Thymus (tissue), 11 donors: ENCODE results near the gene ENC1. TPM values are rescaled to one million over a fixed set of nuclear protein-coding genes. Genes with fewer than 3 reads are reported as not detected.

Experiments
- DNase-seq, 9 donors: peaks; one replicate each; pipeline ENCODE4 v3.0.0-alpha.2; 2013; ENCODE audit warnings: low spot score in 9 of 9, low read depth in 6 of 9, missing footprints in 1 of 9
- H3K27ac ChIP-seq, 2 donors: one replicate each; pipeline ENCODE4 v1.5.1; 2013; ENCODE audit warnings: control low read depth in 1 of 2, low read depth in 1 of 2, low read length in 1 of 2, mild to moderate bottlenecking in 1 of 2, moderate library complexity in 1 of 2
- H3K27me3 ChIP-seq, 2 donors: one replicate each; pipeline ENCODE4 v1.5.1; 2013; ENCODE audit warnings: low read length in 1 of 2; ENCODE audit not compliant: control insufficient read depth in 2 of 2, insufficient read depth in 1 of 2
- H3K36me3 ChIP-seq, 2 donors: one replicate each; pipeline ENCODE4 v1.5.1; 2013; ENCODE audit warnings: low read length in 1 of 2, mild to moderate bottlenecking in 1 of 2, moderate library complexity in 1 of 2; ENCODE audit not compliant: control insufficient read depth in 2 of 2, insufficient read depth in 2 of 2
- H3K4me1 ChIP-seq, 2 donors: one replicate each; pipeline ENCODE4 v1.5.1; 2013; ENCODE audit warnings: low read length in 2 of 2; ENCODE audit not compliant: control insufficient read depth in 2 of 2, insufficient read depth in 2 of 2
- H3K4me3 ChIP-seq, 2 donors: one replicate each; pipeline ENCODE4 v1.5.1; 2013; ENCODE audit warnings: low read length in 2 of 2, control low read depth in 1 of 2, mild to moderate bottlenecking in 1 of 2
- H3K9me3 ChIP-seq, 2 donors: one replicate each; pipeline ENCODE4 v1.5.1; 2013; ENCODE audit warnings: low read length in 1 of 2, mild to moderate bottlenecking in 1 of 2; ENCODE audit not compliant: control insufficient read depth in 2 of 2, insufficient read depth in 1 of 2
- WGBS: extraction: QIAGEN DNeasy Blood & Tissue Kit; methylation state at CpG from one replicate; pipeline ENCODE4 v1.1.7; 2013; 5-methylcytosine and 5-hydroxymethylcytosine counted together
- polyA plus RNA-seq: library from polyadenylated mRNA; stranded (reverse); fragments of 200-250 nt; gene quantifications from one replicate; pipeline ENCODE4 v1.2.3, GENCODE V29; 2013
- total RNA-seq: library from RNA; stranded (reverse); fragments of 120-200 nt; gene quantifications from one replicate; pipeline ENCODE4 v1.2.4, GENCODE V29; 2013
- donor health status: healthy.

ENC1 gene
- total and polyA plus RNA-seq, 2 donors, result 5.9 to 8.4 TPM

- H3K9me3 ChIP-seq, result no peaks in the 10 kb centered on the region
- no peak overlapping the region for H3K27ac ChIP-seq
- no peaks in the 10 kb centered on the region for H3K4me1 ChIP-seq
- H3K4me3 ChIP-seq, result no peak overlapping the region
- WGBS, result 96% methylated on average over 3 of the region's 3 CpGs
- peaks cover 0 to 7% of the 10 kb centered on the region in 2 donors for H3K36me3 ChIP-seq
- no peaks in the 10 kb centered on the region for H3K27me3 ChIP-seq
- no peak for DNase-seq
Observed at GRCh38 chr5:74623006-74623611, 17.4 kb downstream of the ENC1 start.

DNA sequence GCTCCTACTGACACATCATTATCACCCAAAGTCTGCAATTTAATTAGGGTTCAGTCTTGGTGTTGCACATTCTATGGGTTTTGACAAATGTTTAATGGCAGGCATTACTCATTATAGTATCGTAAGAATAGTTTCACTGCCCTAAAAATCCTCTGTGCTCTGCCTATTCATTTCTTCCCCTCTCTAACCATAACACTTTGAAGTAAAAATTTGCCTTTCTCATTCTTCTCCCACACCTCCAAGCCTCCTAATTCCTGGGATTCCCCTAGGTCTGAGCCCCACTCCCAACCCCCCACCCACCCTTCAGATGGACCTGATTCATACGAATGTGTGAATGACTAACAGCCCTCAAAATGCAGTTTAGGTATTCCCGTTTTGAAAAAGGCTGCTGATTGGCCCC is 18.4 kb downstream of the ENC1 start:
- Histone ChIP-seq H3K27me3 (no peaks in the 10 kb centered on the region), H3K4me1 (no peaks in the 10 kb centered on the region), H3K36me3 (no peaks in the 10 kb centered on the region), H3K9me3 (no peaks in the 10 kb centered on the region), H3K4me3 (no peak overlapping the region), H3K27ac (no peak overlapping the region)
- 90% methylated on average over 3 of the region's 3 CpGs for WGBS
- no peak for DNase-seq

DNA sequence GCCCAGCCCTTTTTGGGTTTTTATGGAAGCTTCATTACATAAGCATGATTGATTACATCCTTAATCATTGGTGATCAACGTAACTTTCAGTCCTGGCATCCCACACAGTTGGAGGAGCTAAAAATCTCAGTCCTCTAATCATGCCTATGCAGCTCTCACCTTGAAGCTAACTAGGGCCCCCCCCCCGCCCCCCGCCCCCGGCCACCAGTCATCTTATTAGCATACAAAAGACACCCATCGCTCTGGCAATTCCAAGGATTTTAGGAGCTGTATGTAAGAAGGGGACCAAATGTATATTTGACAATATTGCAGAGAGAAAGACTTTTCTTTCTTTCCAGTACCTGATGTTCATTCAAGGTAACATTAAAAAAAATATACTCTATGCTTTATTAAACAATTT is 19.0 kb downstream of the ENC1 start:
- 94% methylated on average over 5 of the region's 5 CpGs for WGBS
- Histone ChIP-seq H3K4me3 (no peak overlapping the region), H3K36me3 (no peaks in the 10 kb centered on the region), H3K27me3 (no peaks in the 10 kb centered on the region), H3K4me1 (no peaks in the 10 kb centered on the region), H3K27ac (no peak overlapping the region), H3K9me3 (no peaks in the 10 kb centered on the region)
- DNase-seq, result no peak

GRCh38 chr5:74619308-74619707 is 21.2 kb downstream of the ENC1 start:
- Histone ChIP-seq H3K4me3 (no peak overlapping the region), H3K4me1 (no peaks in the 10 kb centered on the region), H3K9me3 (no peaks in the 10 kb centered on the region), H3K27me3 (no peaks in the 10 kb centered on the region), H3K27ac (no peak overlapping the region), H3K36me3 (no peaks in the 10 kb centered on the region)
- 91% methylated on average over 1 of the region's 1 CpG for WGBS
- no peak for DNase-seq

DNA sequence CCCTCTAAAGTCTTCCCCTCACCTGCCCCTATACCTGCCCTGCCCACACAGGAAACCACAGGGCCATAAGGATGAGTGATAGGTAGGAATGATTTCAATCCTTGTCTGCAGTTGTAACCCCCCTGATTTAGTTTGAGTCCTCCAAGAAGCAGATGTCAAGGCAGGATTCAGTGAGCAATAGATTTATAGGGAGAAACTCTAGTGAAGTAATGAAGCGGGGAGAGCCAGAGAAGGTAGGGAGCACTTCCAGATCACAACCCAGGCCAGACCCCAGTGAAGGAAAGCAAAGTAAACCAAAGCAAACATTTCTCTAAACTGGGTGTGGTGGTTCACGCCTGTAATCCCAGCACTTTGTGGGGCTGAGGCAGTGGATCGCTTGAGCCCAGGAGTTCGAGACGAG is 22.4 kb downstream of the ENC1 start:
- 94% methylated on average over 5 of the region's 5 CpGs for WGBS
- no peaks in the 10 kb centered on the region for H3K9me3 ChIP-seq
- H3K27me3 ChIP-seq, result no peaks in the 10 kb centered on the region
- H3K36me3 ChIP-seq, result no peaks in the 10 kb centered on the region
- H3K27ac ChIP-seq, result no peak overlapping the region
- no peaks in the 10 kb centered on the region for H3K4me1 ChIP-seq
- DNase-seq, result no peak
- no peak overlapping the region for H3K4me3 ChIP-seq

DNA sequence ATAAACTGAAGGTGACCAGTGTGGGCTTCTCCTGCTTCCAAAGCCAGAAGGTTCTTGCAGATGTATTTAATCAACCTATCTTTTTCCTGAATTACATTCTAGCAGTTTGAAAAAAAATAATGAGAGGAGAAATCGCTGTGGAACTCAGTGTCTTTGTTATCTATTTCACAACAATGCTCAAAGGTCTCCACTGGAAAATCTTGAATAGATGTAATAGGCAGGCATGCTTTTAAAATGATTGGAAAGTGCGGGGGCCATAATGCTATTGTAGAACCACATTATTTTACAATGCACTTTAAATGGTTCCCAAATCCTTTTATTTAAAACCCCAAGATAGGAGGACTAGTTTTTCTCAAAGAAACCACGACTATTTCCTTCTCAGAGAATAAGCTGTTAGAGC is 23.3 kb downstream of the ENC1 start:
- Histone ChIP-seq H3K36me3 (no peaks in the 10 kb centered on the region), H3K4me1 (no peaks in the 10 kb centered on the region), H3K27ac (no peak overlapping the region), H3K27me3 (no peaks in the 10 kb centered on the region), H3K4me3 (no peak overlapping the region), H3K9me3 (no peaks in the 10 kb centered on the region)
- no peak for DNase-seq
- 72% methylated on average over 3 of the region's 3 CpGs for WGBS

DNA sequence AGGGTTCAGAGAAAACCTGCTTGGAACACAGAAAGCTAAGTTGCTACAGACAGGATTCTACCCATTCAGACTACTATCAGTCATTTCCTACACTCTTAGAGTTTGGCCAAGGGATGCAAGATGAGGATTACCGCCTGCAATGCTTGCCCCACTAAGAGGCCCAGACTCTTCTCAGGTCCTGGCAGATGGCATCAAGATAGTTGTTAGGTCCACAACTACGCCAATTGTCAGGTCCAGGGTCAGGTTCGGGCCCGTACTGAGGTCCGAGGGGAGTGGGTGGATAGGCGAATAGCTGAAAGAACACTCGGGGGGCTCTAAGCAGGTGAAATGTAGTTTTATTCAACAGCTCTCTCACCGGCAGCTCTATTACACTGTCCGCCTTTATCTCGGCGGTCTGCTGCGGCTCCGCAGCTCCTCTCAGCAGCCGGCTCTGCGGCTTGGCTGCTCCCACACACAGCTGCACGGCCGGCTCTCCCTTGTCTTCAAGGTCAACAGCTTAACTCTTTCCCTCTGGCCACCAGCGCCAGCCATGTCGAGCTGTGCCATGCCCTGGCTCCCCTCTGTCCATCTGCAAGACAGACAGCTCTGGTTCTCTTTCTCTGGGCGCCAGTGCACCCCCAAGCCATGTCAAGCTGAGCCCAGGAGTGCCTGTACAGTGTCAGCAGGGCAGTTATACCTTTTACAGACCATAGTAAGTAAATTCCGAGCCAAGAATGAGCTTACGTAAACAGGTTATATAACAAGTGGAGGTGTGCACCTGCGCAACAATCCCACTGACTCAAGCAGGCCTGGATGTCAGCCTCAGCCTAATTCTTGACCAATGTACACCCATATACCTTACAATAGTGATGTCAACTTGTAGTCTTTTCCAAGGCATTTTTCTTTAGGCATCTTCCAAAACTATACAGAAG is 24.0 kb downstream of the ENC1 start:
- no peak for DNase-seq
- Histone ChIP-seq H3K36me3 (no peaks in the 10 kb centered on the region), H3K4me1 (no peaks in the 10 kb centered on the region), H3K9me3 (no peaks in the 10 kb centered on the region), H3K27me3 (no peaks in the 10 kb centered on the region), H3K27ac (no peak overlapping the region), H3K4me3 (no peak overlapping the region)
- WGBS, result 96% methylated on average over 23 of the region's 23 CpGs

- Histone ChIP-seq H3K4me1 (no peaks in the 10 kb centered on the region), H3K27me3 (no peaks in the 10 kb centered on the region), H3K4me3 (no peak overlapping the region), H3K27ac (no peak overlapping the region), H3K9me3 (no peaks in the 10 kb centered on the region), H3K36me3 (no peaks in the 10 kb centered on the region)
- WGBS, result 70% methylated on average over 2 of the region's 2 CpGs
- DNase-seq, result no peak
Observed at GRCh38 chr5:74613283-74613682, 27.2 kb downstream of the ENC1 start.

DNA sequence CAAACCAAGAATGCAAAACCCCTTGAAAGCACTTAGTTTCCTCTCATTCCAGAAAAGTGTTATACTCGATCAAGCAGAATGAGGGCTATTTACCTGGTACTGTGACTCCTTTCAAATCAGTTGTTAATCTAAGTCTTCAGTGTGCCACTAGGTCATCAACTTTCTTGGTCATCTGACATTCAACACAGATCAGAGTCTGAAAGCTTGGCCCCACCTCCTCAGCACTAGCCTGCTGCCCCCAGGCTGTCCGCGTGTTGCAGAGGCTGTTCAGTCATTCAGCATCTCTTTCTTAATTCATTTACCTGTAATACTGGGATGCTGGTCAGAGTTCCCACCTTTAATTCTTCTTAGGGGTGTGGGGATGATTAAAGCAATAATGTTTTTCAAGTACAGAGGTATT is 28.5 kb downstream of the ENC1 start:
- no peak for DNase-seq
- H3K27me3 ChIP-seq, result no peaks in the 10 kb centered on the region
- 97% methylated on average over 3 of the region's 3 CpGs for WGBS
- no peak overlapping the region for H3K4me3 ChIP-seq
- no peaks in the 10 kb centered on the region for H3K4me1 ChIP-seq
- H3K9me3 ChIP-seq, result no peaks in the 10 kb centered on the region
- H3K36me3 ChIP-seq, result no peaks in the 10 kb centered on the region
- H3K27ac ChIP-seq, result no peak overlapping the region
